Left ventricle myocardium inferior (tissue), 1 donor: ENCODE results near the gene FNIP1. TPM values are rescaled to one million over a fixed set of nuclear protein-coding genes. Genes with fewer than 3 reads are reported as not detected.

Experiments used
- DNase-seq: peaks from one replicate; pipeline ENCODE4 v3.0.0-alpha.2; 2020
- H3K27ac ChIP-seq: fragments of 200-600 bp; replicated peaks from 2 replicates; pipeline ENCODE4 v1.8.0; 2021
- H3K27me3 ChIP-seq: fragments of 200-600 bp; 2 replicates; pipeline ENCODE4 v1.8.0; 2021; ENCODE audit warnings: low read depth
- H3K36me3 ChIP-seq: fragments of 200-600 bp; 2 replicates; pipeline ENCODE4 v1.8.0; 2021
- H3K4me1 ChIP-seq: fragments of 200-600 bp; 2 replicates; pipeline ENCODE4 v1.8.0; 2021
- H3K4me3 ChIP-seq: fragments of 200-600 bp; 2 replicates; pipeline ENCODE4 v1.8.0; 2021; ENCODE audit warnings: mild to moderate bottlenecking, moderate library complexity
- H3K9me3 ChIP-seq: fragments of 200-600 bp; replicated peaks from 2 replicates; pipeline ENCODE4 v1.8.0; 2021
- intact Hi-C: fragments of 100-400 bp; cut with micrococcal nuclease; formaldehyde crosslinking; loops from one replicate; pipeline ENCODE4 v1.11.0; 2022
- total RNA-seq: library from RNA; stranded (reverse); fragmentation: NEBNext Ultra II Directional; extraction: Animal tissue kit (Norgen Biotek cat#: 25700); gene quantifications from one replicate; pipeline ENCODE4 v1.2.1, GENCODE V29; 2021
- TF ChIP-seq, protein P1 (sequence below): fragments of 200-600 bp; IDR thresholded peaks from 2 replicates; pipeline ENCODE4 v1.8.0; 2021; ENCODE audit warnings: antibody characterized with exemption, mild to moderate bottlenecking, borderline replicate concordance
- donor health status: DM: no; HTN: yes; CAD: no; lungs with severe emphysema.

The FNIP1 gene
- total RNA-seq, 1 donor from 2014 or later, result 30.6 TPM

DNA sequence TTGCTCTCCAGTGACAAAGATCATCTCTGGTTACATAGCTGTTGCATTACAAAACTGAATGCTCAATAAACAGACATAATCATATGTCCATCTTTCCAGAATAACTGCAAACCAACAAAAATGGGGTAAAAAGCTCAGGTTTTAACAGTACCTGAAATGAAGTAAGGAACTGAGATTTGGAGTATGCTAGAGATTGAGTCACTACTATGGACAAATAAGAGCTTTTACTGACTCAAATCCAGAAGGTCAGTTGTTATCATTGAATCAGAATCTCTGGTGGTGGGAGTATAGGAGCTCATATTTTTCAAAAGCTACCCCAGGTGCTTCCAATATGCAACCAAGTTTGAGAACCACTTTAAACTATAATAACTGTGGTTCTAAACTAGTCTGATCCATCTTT is 157.7 kb downstream of the FNIP1 start:
- Histone ChIP-seq H3K36me3 (peaks cover 9% of the 10 kb centered on the region), H3K9me3 (no peaks in the 10 kb centered on the region), H3K4me3 (no peak overlapping the region), H3K4me1 (peaks cover 20% of the 10 kb centered on the region), H3K27me3 (no peaks in the 10 kb centered on the region), H3K27ac (no peak overlapping the region)
- intact Hi-C loops, result no loop called here
- TF ChIP-seq, protein P1, sequence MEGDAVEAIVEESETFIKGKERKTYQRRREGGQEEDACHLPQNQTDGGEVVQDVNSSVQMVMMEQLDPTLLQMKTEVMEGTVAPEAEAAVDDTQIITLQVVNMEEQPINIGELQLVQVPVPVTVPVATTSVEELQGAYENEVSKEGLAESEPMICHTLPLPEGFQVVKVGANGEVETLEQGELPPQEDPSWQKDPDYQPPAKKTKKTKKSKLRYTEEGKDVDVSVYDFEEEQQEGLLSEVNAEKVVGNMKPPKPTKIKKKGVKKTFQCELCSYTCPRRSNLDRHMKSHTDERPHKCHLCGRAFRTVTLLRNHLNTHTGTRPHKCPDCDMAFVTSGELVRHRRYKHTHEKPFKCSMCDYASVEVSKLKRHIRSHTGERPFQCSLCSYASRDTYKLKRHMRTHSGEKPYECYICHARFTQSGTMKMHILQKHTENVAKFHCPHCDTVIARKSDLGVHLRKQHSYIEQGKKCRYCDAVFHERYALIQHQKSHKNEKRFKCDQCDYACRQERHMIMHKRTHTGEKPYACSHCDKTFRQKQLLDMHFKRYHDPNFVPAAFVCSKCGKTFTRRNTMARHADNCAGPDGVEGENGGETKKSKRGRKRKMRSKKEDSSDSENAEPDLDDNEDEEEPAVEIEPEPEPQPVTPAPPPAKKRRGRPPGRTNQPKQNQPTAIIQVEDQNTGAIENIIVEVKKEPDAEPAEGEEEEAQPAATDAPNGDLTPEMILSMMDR, result no peak
- DNase-seq, result no peak

DNA sequence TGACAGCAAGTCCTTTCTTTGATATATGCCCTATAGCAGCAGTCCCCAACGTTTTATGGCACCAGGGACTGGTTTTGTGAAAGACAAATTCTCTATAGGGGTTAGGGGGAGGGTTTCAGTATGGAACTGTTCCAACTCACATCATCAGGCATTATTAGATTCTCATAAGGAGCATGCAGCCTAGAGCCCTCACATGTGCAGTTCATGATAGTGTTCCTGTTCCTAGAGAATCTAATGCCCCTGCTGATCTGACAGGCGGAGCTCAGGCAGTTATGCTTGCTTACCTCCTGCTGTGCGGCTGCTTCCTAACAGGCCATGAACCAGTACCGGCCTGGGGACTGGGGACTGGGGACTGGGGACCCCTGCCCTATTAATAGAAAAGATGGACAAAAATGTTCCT is 159.1 kb downstream of the FNIP1 start:
- Histone ChIP-seq H3K9me3 (no peaks in the 10 kb centered on the region), H3K4me3 (no peak overlapping the region), H3K27ac (no peak overlapping the region), H3K27me3 (no peaks in the 10 kb centered on the region), H3K4me1 (peaks cover 35% of the 10 kb centered on the region), H3K36me3 (no peaks in the 10 kb centered on the region)
- intact Hi-C loops, result no loop called here
- TF ChIP-seq, protein P1, result no peak
- no peak for DNase-seq

DNA sequence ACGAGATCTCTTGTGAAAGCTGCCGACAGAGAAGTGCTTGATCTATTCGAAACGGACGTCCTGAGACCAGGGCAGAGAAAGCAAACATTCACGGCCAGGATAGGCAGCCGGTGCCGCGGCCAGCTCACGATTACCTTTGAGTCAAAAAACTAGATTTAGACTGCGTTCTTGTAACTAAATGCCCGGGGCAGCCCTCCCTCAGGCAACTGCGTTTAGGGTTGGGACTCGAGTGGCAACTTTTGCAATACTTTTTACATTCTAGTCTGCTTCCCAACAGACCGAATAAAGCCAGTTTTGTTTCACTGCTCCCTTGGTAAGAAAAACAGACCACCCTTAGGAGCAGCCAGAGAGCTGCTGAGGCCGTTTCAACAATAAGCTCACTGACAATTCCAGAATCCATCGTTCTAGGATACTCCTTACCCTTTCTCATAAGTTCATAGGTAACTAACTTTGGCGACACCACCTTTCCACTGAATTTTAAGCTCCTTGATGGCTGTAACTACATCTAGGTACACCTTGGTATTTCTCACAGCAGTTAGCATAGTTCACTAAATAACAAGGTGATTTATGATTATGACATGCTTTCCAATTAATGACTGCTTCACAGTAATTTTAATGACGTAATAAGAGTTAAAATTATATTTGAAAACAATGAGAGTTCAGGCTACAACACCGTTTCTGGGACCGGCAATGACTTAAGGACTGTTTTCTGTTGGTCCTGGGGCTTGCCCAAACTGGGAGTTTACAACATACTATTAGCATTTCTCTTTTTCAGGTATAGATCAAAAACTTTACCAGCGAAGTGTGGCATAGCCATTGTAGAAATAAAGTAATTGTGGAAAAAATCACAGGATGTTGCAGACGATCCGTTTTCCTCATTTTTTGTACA is 160.9 kb downstream of the FNIP1 start:
- Histone ChIP-seq H3K4me3 (peak overlapping the region; percentile 94), H3K27ac (peak overlapping the region; percentile 99), H3K4me1 (peaks cover 50% of the 10 kb centered on the region), H3K9me3 (no peaks in the 10 kb centered on the region), H3K36me3 (no peaks in the 10 kb centered on the region), H3K27me3 (no peaks in the 10 kb centered on the region)
- TF ChIP-seq, protein P1, result no peak
- intact Hi-C loops, result no loop called here
- DNase-seq, result no peak

DNA sequence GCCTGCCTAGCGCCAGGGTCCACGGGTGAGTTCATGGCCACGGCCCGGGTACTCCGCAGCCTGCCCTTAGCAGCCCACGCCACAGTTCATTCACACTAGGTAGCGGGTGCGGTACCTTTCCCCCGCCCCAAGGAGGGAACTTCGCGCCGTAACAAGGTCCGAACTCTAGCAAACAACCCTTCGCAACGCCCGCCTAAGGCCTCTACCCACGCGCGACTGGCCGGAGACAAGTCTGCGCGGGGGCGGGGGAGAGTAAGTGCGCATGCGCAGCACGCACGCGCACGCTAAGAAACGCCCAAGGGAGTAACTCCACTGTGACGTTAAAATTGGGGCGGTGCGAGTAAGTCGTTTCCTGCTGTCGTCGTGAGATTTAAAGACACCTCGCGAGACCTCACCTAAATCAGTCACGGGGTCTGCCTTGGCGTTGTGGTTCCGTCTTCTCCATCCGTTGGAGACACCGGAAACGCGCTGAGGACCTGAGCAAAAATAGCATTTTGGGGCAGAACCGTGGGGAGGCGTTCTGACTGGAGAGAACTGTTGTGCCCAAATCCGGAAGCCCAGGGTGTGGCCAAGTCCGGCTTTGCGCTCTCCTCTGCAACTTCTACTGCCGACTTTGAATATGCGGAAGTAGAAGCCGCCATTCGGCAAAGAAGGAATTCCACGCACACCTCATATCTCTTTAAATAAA is 161.7 kb downstream of the FNIP1 start, which contains the start of gene RAPGEF6:
Gene RAPGEF6, minus strand, starts transcription at position 234 of the 688 bp plus-strand sequence. Its CDS starts 199 bp downstream, at position 35.
- Histone ChIP-seq H3K4me3 (peak within 1 kb of the TSS; percentile 94), H3K27me3 (no peaks in the 10 kb centered on the region), H3K4me1 (peaks cover 58% of the 10 kb centered on the region), H3K36me3 (no peaks in the 10 kb centered on the region), H3K9me3 (no peaks in the 10 kb centered on the region), H3K27ac (peak within 1 kb of the TSS; percentile 99)
- intact Hi-C loops, result no loop called here
- TF ChIP-seq, protein P1, result peak; percentile 7
- DNase-seq, result peak; percentile 96

DNA sequence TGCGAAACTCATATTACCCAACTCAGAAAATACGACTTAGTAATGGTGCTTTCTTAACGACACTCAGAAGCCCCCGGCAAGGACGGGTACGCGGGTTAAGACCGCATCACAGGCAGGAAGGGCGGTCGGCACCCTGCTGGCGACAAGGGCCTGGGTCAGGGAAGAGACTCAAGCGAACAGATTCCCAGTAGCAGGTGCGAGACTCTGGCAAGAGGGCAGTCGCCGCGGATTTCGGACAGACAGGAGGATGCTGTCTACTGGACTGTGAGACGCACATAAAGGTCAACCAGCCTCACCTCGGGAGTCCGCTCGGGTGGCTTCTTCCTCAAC is 162.2 kb downstream of the FNIP1 start:
- peaks cover 62% of the 10 kb centered on the region for H3K4me1 ChIP-seq

More for the DNA sequence above, 162.2 kb downstream of the FNIP1 start:
- Histone ChIP-seq H3K27ac (peak overlapping the region; percentile 99), H3K4me3 (peak overlapping the region; percentile 94), H3K36me3 (no peaks in the 10 kb centered on the region), H3K9me3 (no peaks in the 10 kb centered on the region), H3K27me3 (no peaks in the 10 kb centered on the region)
- TF ChIP-seq, protein P1, result peak; percentile 31
- intact Hi-C loops, result no loop called here
- peak; percentile 50 for DNase-seq
